Thyroid gland (tissue), 4 donors: Measurements from ENCODE around the gene FUT3.

Experiments
- CTCF ChIP-seq, 6 experiments: fragments of 200-600 bp in 3 of 6; fragments of 450-650 bp in 3 of 6; sonication (generic) in 3 of 6; IDR thresholded peaks; one replicate each; pipeline ENCODE4 v1.5.1; 2016 to 2019; ENCODE audit warnings: antibody characterized with exemption in 6 of 6, mild to moderate bottlenecking in 2 of 6, inconsistent platforms in 1 of 6, moderate library complexity in 1 of 6
- POLR2A ChIP-seq, 2 donors: fragments of 450-650 bp; IDR thresholded peaks; one replicate each; pipeline ENCODE4 v1.6.1; 2017; ENCODE audit warnings: antibody characterized with exemption in 2 of 2, mild to moderate bottlenecking in 2 of 2, moderate library complexity in 1 of 2

- TF ChIP-seq CTCF (IDR thresholded peaks at IDR 0.05) (no peak), POLR2A (IDR thresholded peaks at IDR 0.05) (no peak)
These were observed 50.6 kb downstream of the FUT3 start for GRCh38 chr19:5800361-5801270.
